Esophagus muscularis mucosa (tissue), 4 donors: ENCODE measurements around the gene RIPK3.

Source experiments
- CTCF ChIP-seq, 3 experiments: fragments of 200-600 bp in 2 of 3; fragments of 450-650 bp in 1 of 3; sonication (generic) in 2 of 3; IDR thresholded peaks; one replicate each; pipeline ENCODE4 v1.5.1; 2017 to 2019; ENCODE audit warnings: antibody characterized with exemption in 3 of 3, mild to moderate bottlenecking in 2 of 3, moderate library complexity in 1 of 3
- EP300 ChIP-seq: sonication (generic); formaldehyde crosslinking; IDR thresholded peaks from one replicate; pipeline ENCODE4 v1.6.1; 2017; ENCODE audit warnings: antibody characterized with exemption
- POLR2A ChIP-seq: fragments of 450-650 bp; IDR thresholded peaks from one replicate; pipeline ENCODE4 v1.6.1; 2017; ENCODE audit warnings: antibody characterized with exemption, moderate library complexity, mild to moderate bottlenecking, low read depth
- POLR2AphosphoS5 ChIP-seq, 2 donors: sonication (generic); formaldehyde crosslinking; IDR thresholded peaks; one replicate each; pipeline ENCODE4 v1.6.1; 2017; ENCODE audit warnings: antibody characterized with exemption in 2 of 2

GRCh38 chr14:24297190-24297964 is 42.4 kb downstream of the RIPK3 start:
- TF ChIP-seq CTCF (IDR thresholded peaks at IDR 0.05) = peak in 2 of 3 experiments; percentile 16 to 28
- TF ChIP-seq POLR2A = no peak
- TF ChIP-seq EP300 = no peak
- no peak for TF ChIP-seq POLR2AphosphoS5 (IDR thresholded peaks at IDR 0.05)
